TTC549 (cell line): ENCODE data around the gene MFAP3.

Experiments
- FAIRE-seq: peaks from 2 replicates; lab custom pipeline; 2012; peaks lifted over from hg19 to GRCh38; lab: Jason Lieb, UNC

Gene MFAP3

DNA sequence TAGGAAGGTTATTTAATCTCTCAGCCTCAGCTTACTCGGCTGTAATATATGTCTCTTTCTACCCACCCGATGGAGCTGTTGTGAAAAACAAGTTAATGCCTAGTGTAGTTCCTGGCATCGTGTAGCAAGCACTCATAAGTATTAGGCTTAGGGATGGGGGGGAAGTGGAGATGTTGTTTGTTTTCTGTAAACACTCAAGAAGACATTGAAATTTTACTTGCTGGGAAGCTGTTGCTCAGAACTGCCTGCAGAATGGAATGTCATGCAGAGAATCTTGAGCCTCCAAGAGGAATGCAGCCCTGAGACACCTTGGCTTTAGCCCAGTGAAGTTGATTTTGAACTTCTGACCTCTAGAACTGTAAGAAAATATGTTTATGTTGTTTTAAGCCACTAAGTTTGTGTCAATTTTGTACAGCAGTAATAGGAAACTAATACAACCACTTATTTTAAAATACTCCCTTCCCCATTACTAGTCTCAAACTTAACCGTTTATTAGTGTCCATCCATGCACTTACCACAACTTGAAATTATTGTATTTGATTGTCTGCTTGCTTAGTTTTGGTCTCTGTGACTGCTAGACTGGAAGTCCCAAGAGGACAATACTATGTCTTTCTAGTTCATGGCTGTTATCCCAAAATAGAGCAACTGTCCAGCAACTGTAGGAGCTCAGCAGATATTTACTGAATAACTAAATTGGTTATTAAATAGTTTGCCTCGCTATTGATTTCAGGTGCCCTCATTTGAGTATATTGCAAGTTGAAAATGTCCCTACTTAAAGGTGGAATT is 53.8 kb downstream of the MFAP3 start:
- no peak for FAIRE-seq

DNA sequence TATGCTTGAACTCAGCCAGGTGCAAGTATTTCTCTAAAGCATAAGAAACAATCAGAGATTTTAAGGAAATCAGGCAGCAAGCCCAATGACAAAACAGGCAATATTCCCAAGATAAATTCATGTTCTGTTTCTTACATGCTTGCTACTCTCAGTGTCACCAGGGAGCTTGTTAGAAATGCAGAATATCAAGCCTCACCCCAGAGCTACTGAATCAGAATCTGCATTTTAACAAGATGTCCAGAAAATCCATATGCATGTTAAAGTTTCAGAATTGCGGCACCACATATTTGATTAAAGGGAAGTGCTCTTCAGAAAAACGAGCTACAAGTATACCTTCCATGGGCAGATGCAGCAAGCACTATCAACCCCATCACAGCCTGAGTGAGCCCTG is 54.4 kb downstream of the MFAP3 start:
- FAIRE-seq, result no peak

DNA sequence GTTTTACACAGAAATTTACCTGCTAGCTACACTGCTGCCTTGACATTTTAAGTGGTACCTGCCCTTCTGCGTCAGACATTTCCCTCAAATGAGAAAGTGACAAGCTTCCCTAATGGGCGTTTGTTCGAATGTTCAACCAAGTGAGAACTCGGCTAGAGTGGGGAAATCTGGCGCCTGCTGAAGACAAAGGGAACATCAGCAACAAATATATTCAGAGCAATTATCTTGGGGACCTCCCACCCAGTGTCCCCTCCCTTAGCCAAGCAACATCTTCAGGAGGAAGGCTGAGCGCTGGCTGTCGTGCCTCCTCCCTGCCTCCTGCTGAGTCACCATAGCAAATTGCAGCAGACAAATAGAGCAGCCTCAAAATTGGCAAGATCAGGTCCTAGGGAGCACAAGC is 57.1 kb downstream of the MFAP3 start:
- no peak for FAIRE-seq

- no peak for FAIRE-seq
Observed at GRCh38 chr5:154097031-154097430, 58.3 kb downstream of the MFAP3 start.

GRCh38 chr5:154098465-154098864 is 59.7 kb downstream of the MFAP3 start:
- FAIRE-seq, result no peak

GRCh38 chr5:154101184-154101583 is 62.4 kb downstream of the MFAP3 start:
- FAIRE-seq, result no peak

DNA sequence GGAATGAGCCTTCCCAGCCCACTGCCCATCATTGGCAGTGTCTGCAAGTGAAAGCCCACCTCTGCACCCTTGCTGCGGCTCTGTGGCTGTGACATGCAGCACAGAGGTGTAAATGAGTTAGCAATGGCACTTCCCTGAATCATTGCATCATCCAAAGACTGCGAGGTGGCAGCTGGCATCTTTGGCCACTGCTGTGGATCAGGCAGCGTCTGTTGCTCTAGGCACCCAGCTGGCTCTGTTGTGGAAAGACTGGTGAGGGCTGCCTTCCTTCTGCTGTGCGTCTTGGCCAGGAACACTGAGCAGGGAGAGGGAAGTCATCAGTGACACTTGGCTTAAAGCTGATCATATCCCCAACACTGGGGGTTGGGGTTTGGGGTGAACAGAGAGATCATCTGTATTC is 64.5 kb downstream of the MFAP3 start:
- no peak for FAIRE-seq
